OCI-LY7 (cell line): ENCODE results near the gene TBX4. TPM values are rescaled to one million over a fixed set of nuclear protein-coding genes. Genes with fewer than 3 reads are reported as not detected.

ENCODE experiments used
- BruUV-seq: library from RNA; stranded (reverse); fragments of 400-500 nt; replicated peaks from 2 replicates; lab custom pipeline; 2021; lab: Mats Ljungman, UMichigan
- CTCF ChIA-PET: fragments of 300-600 bp; sonication (Branson Sonifier 250); formaldehyde crosslinking; loops from one replicate; lab custom pipeline; 2022; ENCODE audit warnings: antibody characterized with exemption; ENCODE audit not compliant: unreplicated experiment; lab: Charles Lee
- POLR2A ChIA-PET: fragments of 300-600 bp; sonication (Branson Sonifier 250); formaldehyde crosslinking; loops from one replicate; lab custom pipeline; 2022; ENCODE audit warnings: antibody characterized with exemption; lab: Charles Lee
- DNase-seq: peaks from one replicate; pipeline ENCODE4 v3.0.0-alpha.2; 2015; ENCODE audit warnings: low spot score
- H2AFZ ChIP-seq: fragments of 200-600 bp; sonication (generic), shearing (Covaris generic); 2 replicates; pipeline ENCODE4 v1.6.1; 2014; ENCODE audit warnings: mild to moderate bottlenecking, antibody characterized with exemption, low read length, moderate library complexity
- H3K27ac ChIP-seq: fragments of 200-600 bp; sonication (generic); 2 replicates; pipeline ENCODE4 v1.5.1; 2014; ENCODE audit warnings: mixed run types, low read depth, mild to moderate bottlenecking, moderate library complexity, low read length, inconsistent platforms; ENCODE audit not compliant: poor library complexity, severe bottlenecking
- H3K36me3 ChIP-seq: fragments of 200-600 bp; sonication (generic); 2 replicates; pipeline ENCODE4 v1.6.1; 2014; ENCODE audit warnings: mild to moderate bottlenecking, antibody characterized with exemption, low read length, moderate library complexity, mixed read lengths; ENCODE audit not compliant: insufficient read depth
- H3K4me1 ChIP-seq: fragments of 200-600 bp; sonication (generic); 2 replicates; pipeline ENCODE4 v1.5.1; 2014; ENCODE audit warnings: mild to moderate bottlenecking, low read length; ENCODE audit not compliant: insufficient read depth, poor library complexity, severe bottlenecking
- H3K4me2 ChIP-seq: fragments of 200-600 bp; sonication (generic); 2 replicates; pipeline ENCODE4 v1.6.1; 2014; ENCODE audit warnings: mild to moderate bottlenecking, low read length
- H3K4me3 ChIP-seq: fragments of 200-600 bp; sonication (generic); 2 replicates; pipeline ENCODE4 v1.5.1; 2014; ENCODE audit warnings: mild to moderate bottlenecking, low read depth, low read length; ENCODE audit not compliant: poor library complexity, severe bottlenecking
- H3K79me2 ChIP-seq: fragments of 200-600 bp; sonication (generic); 2 replicates; pipeline ENCODE4 v1.6.1; 2016; ENCODE audit warnings: low read depth, mild to moderate bottlenecking, low read length, moderate library complexity, mixed read lengths; ENCODE audit not compliant: insufficient read depth
- H3K9me2 ChIP-seq: fragments of 200-600 bp; sonication (generic); 2 replicates; pipeline ENCODE4 v1.6.1; 2016; ENCODE audit warnings: mild to moderate bottlenecking, low read length, mixed read lengths; ENCODE audit not compliant: insufficient read depth
- H3K9me3 ChIP-seq: fragments of 200-600 bp; sonication (generic); 2 replicates; pipeline ENCODE4 v1.6.1; 2014; ENCODE audit warnings: mild to moderate bottlenecking, mixed run types, low read length, mixed read lengths
- H4K20me1 ChIP-seq: fragments of 200-600 bp; sonication (generic); 2 replicates; pipeline ENCODE4 v1.6.1; 2014; ENCODE audit warnings: mild to moderate bottlenecking, antibody characterized with exemption, low read length, moderate library complexity, mixed read lengths; ENCODE audit not compliant: insufficient read depth
- CTCF ChIP-seq: fragments of 200-600 bp; sonication (generic); conservative IDR thresholded peaks from 2 replicates; pipeline ENCODE4 v1.5.1; 2014; ENCODE audit warnings: mild to moderate bottlenecking, antibody characterized with exemption, low read length, moderate library complexity, mixed read lengths
- EZH2phosphoT487 ChIP-seq: fragments of 200-600 bp; sonication (generic); IDR thresholded peaks from 2 replicates; pipeline ENCODE4 v1.6.1; 2018; ENCODE audit warnings: low read depth, borderline replicate concordance, mild to moderate bottlenecking, mixed run types, antibody characterized with exemption, low read length, moderate library complexity, mixed read lengths
- intact Hi-C: fragments of 100-400 bp; cut with micrococcal nuclease; formaldehyde crosslinking; loops from one replicate; pipeline ENCODE4 v1.10.0; 2022; ENCODE audit not compliant: unreplicated experiment
- total RNA-seq, 2 experiments: library from RNA; depleted of rRNA in 1 of 2; stranded (reverse); fragments of >200 nt in 1 of 2; shearing (Covaris generic) in 1 of 2; gene quantifications; 2 replicates each; pipeline ENCODE4 v1.2.3, GENCODE V29; 2014 to 2022

The TBX4 gene
- total RNA-seq, 2 experiments from 2014 or later, result not detected

DNA sequence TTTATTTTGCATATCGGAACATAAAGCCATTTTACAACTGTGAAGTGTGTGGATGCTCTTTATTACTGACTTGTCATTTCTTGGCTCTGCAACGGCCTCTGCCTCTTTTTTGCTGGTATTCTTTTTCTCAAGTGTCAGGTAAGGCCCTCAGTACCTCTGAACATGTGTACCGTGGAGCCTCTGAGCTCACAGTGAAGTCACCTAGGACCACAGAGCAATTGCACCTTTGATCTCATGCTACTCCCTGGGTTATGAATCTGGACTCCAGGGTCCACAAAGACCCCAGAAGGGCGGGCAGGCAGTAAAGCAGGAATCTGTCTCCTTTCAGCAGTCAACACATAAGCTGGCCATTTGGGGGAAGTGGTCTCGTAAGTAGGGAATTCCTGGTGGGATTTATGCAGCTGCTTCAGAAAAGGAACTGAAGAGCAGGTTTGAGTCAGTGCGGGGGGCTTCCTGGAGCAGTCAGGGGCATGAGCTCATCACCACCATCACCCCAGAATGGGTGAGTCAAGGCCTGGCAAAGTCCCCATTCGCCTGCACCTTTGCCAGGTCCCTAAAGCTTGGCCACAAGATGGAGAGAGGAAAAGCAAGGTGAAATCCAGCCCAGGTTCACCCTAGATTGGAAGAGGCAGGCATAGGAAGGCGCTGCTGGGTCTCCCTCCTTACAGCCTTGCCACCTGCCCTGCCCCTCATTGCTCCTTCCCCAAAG lies 33.0 kb downstream of the TBX4 start:
- Histone ChIP-seq H3K79me2 (no peaks in the 10 kb centered on the region), H3K36me3 (no peaks in the 10 kb centered on the region), H3K4me2 (no peak overlapping the region), H3K4me1 (no peaks in the 10 kb centered on the region), H3K27ac (no peak overlapping the region), H3K9me3 (no peaks in the 10 kb centered on the region), H4K20me1 (no peaks in the 10 kb centered on the region), H2AFZ (no peak overlapping the region), H3K4me3 (no peak overlapping the region), H3K9me2 (no peaks in the 10 kb centered on the region)
- TF ChIP-seq EZH2phosphoT487 (no peak), CTCF (no peak)
- BruUV-seq, result no TSS peak
- POLR2A ChIA-PET, result interaction anchor here (0.5 to 0.8 kb wide), 2 partner anchors 14 to 192 kb away, joined by 3 read pairs; no protein-coding TSS in a partner anchor
- intact Hi-C loops, result no loop called here
- DNase-seq, result no peak
- CTCF ChIA-PET, result interaction anchor here (0.5 kb wide), 1 partner anchor 41 kb away, joined by 3 read pairs; no protein-coding TSS in a partner anchor

DNA sequence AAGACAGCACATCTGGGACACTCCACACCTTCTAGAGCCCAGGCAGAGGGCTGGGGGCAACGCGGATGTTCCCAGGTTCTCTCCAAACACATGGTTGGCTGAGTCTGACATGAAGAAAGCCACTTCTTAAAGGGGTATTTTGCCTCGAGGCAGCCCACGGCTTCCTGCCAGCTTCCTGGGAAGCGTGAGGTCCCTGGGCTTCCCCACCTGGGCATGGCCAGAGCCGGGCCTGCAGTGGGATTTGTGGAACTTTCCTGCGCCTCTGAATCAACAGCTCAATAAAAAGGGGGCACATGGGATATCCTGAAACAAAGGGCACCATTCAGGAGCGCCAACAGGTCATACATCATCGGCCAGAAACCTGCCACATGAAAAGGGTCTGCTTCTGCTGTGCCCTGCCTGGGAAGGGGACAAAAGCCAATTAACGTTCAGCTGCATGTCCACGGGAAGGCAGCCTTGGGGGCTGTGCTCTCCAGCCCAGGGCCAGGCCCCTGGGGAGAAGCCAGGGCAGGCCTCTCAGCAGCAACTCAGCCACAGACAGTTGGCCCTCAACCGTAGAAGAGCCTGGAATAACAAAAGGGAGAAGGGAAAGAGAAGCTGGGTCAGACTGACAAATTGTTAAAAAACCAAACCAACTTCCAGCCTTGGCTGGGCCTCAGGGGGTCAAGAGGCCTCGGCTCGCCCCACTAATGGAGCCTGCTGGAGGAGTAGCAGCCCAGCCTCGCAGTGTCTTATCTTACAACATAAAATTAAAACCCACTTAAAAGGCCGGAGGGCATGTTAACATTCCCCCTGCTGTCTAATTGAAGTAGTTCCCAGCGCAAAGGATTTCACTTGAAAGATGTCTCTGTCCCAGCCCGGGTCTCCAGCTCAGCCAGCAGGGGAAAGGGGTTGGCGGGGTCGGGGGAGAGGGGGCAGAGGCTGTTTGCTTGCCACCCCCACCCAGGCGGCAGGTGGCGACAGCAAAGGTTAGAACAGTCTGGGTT lies 34.2 kb downstream of the TBX4 start:
- CTCF ChIA-PET, result no interaction called here

More for the DNA sequence above, 34.2 kb downstream of the TBX4 start:
- H3K9me3 ChIP-seq, result no peaks in the 10 kb centered on the region
- H2AFZ ChIP-seq, result no peak overlapping the region
- no TSS peak for BruUV-seq
- no peak overlapping the region for H3K27ac ChIP-seq
- no peaks in the 10 kb centered on the region for H3K36me3 ChIP-seq
- no peaks in the 10 kb centered on the region for H4K20me1 ChIP-seq
- no peak for DNase-seq
- no peaks in the 10 kb centered on the region for H3K9me2 ChIP-seq
- H3K79me2 ChIP-seq, result no peaks in the 10 kb centered on the region
- no peak overlapping the region for H3K4me2 ChIP-seq
- no peaks in the 10 kb centered on the region for H3K4me1 ChIP-seq
- no peak overlapping the region for H3K4me3 ChIP-seq
- intact Hi-C loops, result no loop called here
- no peak for TF ChIP-seq CTCF
- POLR2A ChIA-PET, result interaction anchor here (0.7 kb wide), 1 partner anchor 14 kb away, joined by 3 read pairs; no protein-coding TSS in a partner anchor
